ENCODE measurements around the gene NPC2.
"Not testable (repeated sequence)": the region's sequence is repeated elsewhere in the genome, so short reads cannot be mapped to it uniquely, and the experiment has no call there.

NPC2 gene

DNA sequence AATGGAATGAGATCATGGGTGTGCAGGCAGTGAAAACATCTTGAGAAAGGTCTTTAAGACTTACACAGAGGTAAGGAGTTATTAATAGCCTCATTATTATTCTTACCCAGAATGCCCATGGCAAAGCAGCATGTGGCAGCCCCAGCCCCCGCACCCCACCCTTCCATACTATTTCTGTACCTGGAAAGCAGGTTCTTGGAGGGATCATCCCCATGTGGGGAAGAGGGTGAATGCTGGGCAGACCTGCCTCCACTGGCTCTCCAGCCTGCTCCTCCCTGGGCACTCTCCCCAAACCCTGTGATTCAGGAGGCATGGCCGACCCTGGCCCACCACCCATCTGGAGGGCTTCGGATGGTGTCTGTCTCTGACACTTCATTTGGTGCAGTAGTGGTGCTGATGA, 28.3 kb downstream of the NPC2 start:
- DNase-seq = no peak

DNA sequence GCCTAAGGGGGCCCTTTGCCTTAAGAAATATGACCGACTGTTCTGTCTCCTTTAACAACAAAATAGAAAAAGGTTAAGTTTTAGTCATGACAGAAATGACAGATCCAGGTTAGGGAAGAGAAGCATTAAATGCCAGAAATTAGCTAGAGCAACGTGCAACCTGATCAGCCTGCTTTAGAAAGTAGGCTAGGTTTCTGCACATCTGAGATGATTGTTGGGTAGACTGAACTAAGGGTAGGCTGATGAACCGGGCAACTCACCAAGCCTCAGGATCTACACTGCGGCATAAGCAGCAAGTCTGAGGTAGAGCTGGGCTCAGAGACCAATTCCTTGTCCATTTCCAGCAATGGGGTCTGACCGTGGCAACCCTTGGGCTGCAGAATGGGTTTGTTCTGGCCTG, 29.4 kb downstream of the NPC2 start:
- DNase-seq = no peak

DNA sequence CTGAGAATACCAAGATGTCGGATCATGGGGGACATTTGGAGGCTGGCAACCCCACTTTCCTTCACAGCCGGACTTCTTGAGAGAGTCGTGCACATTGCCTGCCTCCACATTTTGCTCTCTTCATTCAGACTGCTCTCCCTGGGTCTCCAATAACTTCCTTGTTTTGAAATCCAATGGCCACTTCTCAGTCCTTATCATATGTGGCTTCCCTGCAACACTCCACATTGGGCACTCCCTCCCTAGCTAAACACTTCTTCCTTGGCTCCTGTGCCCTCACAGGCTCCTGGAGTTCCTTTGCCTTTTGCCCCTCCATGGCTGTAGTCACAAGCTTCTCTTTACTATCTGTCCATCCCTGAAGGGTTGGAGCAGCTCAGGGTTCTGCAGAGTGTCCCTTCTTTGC, 30.1 kb downstream of the NPC2 start:
- no peak for DNase-seq

DNA sequence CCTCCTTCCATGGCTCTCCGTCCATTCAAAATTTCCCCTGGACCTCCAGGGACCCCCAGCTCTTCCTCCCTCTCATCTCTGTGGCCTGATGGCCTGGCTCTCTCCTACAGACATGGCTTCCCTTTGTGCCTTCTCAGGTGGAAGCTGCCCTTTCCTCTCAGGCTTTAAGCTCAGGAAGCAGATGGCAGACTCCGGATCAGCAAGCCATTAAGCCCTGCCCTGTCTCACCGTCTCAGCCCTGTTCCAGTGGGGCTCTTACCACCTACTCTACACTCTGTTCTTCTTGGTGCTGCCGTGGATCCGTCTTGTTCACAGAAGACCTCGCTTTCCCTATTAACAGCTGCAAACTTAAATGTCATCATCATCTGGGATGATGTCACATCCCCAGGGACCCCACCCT, 33.1 kb downstream of the NPC2 start:
- no peak for DNase-seq

DNA sequence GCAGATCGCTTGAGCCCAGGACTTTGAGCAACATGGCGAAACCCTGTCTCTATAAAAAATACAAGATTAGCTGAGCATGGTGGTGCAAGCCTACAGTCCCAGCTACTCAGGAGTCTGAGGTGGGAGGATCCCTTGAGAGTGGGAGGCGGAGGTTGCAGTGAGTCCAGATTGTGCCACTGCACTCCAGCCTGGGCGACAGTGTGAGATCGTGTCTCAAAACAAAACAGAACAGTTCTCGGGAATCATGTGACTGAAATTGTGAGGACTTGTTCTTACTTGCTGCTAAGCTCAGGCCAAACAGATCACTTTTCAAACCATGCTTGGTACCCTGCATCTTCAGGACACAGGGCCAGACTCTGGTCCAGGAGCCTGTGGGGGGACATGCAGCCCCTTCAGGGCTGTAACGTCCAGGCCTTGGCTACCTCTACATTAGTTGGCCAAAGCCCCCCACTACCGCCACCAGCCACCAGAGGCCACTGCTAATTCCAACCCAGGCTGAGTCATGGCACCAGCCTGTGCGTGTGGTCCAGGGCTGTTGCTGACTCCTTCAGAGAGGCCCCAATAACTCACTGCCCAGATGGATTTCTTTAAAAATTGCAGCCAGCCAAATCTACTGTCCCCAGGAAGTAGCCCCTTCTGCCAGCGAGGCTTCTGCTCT, 33.7 kb downstream of the NPC2 start:
- peak; percentile 65 for DNase-seq

DNA sequence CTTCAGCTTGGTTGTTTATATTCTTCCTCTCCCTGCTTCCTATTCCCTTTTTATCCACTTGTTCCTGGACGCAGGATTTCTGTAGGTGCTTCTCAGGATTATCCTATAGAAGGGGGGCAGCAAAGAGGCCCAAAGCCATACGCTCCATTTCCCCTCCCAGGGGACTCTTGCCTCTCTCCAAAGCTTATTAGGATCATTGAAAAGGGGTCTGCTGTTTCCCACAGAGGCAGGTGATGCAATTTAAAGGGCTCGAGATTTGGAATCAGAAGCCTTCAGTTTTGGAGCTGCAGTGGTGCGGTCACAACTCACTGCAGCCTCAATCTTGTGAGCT, 35.6 kb downstream of the NPC2 start:
- DNase-seq = no peak

DNA sequence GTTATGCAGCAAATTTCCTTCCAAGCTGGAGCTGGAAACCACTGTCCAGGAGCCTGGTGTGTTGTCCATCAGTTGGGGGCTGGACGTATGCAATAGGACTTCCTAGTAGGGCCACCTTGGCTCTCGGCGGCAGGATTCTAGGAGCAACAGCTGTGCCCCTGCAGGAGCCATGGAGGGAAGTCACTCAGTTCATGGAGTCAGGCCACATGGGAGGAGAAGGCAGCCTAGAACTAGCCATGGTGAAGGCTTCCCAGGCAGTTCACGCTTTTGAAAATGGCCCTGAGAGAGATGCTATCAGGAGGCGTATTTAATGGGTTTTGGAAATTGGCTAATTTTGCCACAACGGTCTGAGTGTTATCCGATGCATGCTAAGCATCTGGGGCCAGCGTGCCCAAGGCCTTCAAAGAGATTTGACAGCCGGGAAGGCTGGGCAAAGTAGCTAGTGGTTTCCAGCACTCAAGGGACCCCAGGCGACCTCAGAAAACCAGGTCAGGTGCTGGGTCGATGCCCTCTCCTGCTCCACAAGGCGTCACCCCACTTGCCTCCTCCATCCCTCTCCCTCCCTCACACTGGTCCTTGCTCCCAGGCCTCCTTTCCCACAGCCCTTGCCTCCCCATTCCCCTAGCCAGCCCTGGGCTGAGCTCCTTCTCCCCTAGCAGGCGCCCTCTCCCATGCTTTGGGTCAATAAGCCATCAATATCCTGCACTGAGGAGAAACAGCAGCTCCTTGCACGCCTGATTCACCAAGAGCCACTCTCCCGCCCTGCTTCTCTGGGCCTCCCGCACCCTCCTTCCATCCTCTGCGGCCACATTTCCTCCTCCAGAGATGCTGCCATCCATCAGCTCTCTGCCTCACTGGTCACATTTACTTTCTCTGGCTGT, 36.2 kb downstream of the NPC2 start:
- DNase-seq = no peak

DNA sequence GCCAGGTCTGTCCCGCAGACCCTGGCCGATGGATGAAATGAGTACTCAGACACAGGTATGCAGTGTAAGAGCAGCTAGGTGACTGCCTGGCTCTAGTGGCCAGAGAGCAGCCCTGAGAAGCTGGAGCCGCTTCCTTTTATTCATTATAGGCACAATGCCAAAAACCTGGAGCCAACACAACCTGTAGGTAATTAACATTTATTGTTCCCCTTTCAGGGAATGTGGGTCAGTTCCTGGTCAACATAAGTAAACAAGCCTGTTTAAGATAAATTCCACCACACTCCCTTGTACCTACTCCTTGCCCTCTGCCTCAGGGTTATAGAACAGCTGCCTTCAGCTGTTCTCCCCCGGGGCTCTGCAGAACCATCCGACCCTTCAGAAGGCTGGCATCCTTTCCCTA, 38.7 kb downstream of the NPC2 start:
- DNase-seq = not testable (repeated sequence)

DNA sequence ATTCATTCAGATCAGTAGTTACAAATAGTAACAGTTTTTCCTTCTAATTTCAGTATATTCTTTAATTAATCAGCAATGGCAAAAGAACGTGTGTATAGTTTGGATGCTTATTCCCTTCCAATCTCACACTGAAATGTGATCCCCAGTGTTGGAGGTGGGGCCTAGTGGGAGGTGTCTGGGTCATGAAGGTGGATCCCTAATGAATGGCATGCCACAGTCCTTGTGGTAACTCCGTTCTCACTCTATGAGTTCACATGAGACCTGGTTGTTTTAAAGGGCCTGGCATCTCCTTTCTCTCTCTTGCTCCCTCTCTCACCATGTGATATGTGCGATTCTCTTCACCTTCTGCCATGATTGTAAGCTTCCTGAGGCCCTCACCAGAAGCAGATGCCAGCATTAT, 48.2 kb downstream of the NPC2 start:
- DNase-seq = no peak

DNA sequence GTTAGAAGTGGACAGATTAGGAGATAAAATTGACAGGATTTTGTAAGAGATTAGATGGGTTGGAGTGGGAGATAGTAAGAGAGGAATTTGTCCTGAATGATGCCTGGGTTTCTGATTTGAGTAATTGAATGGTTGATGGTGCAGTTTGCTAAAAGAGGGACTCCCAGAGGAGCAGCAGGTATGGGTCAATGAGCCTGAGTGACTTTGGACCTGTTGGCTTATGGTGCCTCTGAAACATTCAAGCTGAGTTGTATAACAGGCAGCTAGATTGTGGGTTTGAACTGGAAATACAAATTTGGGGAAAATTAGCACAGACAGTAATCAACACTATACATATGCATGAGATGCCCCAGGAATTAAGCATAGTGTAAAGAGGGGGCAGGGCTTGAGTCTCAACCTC, 50.3 kb downstream of the NPC2 start:
- no peak for DNase-seq

DNA sequence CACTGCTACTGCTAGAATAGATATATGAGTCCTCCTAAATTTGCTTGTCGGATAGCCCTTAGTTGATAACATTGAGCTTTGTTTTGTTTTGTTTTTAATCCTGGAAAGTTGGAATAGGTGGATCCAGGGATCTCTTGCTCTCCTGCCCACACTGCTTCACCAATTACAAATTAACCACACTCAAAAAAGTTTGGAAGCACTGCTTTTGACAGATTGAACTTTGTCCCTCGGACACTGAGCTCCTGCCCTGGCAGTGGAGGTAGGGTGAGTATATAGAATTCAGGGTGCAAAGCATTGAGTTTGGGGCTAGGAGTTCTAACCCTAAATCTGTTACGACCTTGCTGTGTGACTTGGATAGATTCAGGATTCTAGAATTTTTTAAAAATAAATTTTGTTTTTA, 52.0 kb downstream of the NPC2 start:
- DNase-seq = no peak

DNA sequence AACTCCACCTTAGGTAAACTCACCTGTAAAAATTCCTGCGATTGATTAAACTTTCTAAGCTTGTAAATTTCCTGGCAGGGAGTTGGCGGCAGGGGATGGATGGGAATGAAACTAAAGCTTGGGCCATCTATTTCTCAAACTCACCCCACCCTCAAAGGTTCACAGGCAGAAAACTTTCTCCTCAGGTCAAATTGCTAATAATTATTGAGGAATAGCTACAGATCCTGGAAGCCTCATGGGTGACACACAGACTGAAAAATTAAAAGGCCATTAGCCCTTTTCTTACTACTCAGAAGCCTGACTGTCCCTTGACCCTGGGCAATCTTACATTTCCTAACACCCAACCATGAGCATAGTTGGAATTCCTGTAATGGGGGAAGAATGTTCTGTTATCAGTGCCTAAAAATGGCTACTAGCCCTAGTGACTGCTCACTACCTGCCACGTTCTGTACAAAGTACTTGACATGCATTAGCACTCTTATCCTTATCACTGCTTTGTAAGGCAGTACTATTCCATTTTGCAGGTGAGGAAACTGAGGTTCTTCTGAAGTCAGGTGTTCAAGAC, 54.7 kb downstream of the NPC2 start:
- DNase-seq = no peak

DNA sequence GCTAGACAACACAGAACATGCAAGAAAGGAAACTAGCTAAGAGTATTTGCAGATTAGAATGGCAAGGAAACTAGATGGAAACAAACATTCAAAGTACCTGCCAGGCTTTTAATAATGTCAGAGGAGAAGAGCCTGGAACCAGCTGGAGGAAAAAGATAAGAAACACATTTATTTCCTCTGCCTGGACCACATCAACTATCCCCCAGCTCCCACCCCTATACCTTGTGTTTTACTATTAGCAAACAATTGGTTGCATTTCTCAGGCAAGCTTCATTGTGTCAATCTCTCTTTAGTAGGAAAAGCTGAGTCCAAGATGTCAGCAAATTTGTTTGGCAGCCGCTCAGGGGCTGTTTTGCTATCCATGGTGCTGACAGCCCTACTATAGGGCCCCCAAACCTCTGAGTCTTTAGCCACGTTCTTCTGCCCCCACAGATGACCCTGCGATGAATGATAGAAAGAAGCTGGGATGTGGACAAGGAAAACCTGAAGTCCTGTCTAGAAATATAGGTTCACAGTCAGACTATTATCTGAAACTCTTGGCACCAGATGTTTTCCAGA, 55.5 kb downstream of the NPC2 start:
- peak; percentile 2 for DNase-seq

DNA sequence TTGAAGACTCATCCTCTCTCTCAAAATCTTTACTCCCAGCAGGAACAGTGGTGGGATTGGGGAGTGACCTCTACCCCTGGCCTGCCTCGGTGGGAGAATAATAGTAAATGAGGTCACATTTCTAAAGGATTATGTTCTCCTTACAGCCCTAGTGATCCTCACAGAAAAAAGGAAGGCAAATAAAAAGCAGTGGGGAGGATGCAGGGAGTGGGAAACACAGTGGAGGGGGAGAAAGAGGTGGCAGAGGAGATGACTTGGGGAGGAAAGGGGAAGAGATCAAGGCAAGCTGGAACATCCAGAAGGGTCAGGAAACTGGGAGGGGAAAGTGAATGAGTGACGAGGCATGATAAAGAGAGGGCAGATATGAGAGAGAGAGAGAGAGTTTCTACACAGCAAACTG, 58.8 kb downstream of the NPC2 start:
- DNase-seq = no peak

DNA sequence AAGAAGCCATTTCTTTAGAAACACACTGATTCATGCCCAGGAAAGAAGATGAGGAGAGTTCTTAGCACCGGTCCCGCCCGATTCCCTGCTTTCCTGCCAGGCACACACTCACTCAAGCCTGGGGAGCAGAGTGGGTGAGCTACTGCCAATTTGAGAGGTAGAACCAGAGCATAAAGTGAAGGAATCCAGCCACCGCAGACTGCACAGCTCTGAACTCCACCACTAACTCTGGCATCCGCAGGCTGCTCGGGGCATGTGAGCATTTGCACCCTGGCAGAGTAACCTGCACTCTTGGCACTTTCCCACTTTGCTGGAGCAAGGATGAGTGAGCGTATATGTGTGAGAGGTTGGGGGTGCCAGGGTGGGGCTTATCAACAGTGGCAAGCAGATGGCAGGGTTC, 63.1 kb downstream of the NPC2 start:
- no peak for DNase-seq
